HepG2 (cell line): ENCODE results near the gene YY1. TPM values are rescaled to one million over a fixed set of nuclear protein-coding genes. Genes with fewer than 3 reads are reported as not detected.

Source experiments
- GATAD2A ChIP-seq: IDR thresholded peaks from 2 replicates; pipeline ENCODE4 v1.6.1; 2016
- HHEX ChIP-seq: IDR thresholded peaks from 2 replicates; pipeline ENCODE4 v1.6.1; 2016; ENCODE audit warnings: control low read depth
- HMG20B ChIP-seq: conservative IDR thresholded peaks from 2 replicates; pipeline ENCODE4 v1.6.1; 2016; ENCODE audit warnings: missing genetic modification reagents, missing compliant biosample characterization
- MAFK ChIP-seq, 2 experiments: IDR thresholded peaks in 1 of 2; conservative IDR thresholded peaks in 1 of 2; 2 replicates each; pipeline ENCODE4 v1.6.1; 2011; ENCODE audit warnings: improper control_type of control experiment in 2 of 2, low read length in 2 of 2
- MED8 ChIP-seq: sonication (generic); formaldehyde crosslinking; IDR thresholded peaks from 2 replicates; pipeline ENCODE4 v1.8.1; 2023; ENCODE audit warnings: mild to moderate bottlenecking, missing genetic modification reagents; ENCODE audit not compliant: insufficient replicate concordance
- NRL ChIP-seq: sonication (generic); formaldehyde crosslinking; IDR thresholded peaks from 2 replicates; pipeline ENCODE4 v1.5.0; 2020; ENCODE audit warnings: missing genetic modification reagents, mild to moderate bottlenecking, moderate library complexity, borderline replicate concordance
- POLR2G ChIP-seq: fragments of 200-400 bp; formaldehyde crosslinking; IDR thresholded peaks from 2 replicates; pipeline ENCODE4 v1.6.1; 2018; ENCODE audit warnings: mild to moderate bottlenecking, low read depth, low read length, moderate library complexity
- SPEN ChIP-seq: sonication (generic); formaldehyde crosslinking; IDR thresholded peaks from 2 replicates; pipeline ENCODE4 v1.5.1; 2020; ENCODE audit warnings: low read depth, mild to moderate bottlenecking, missing genetic modification reagents
- TBP ChIP-seq: sonication (generic); formaldehyde crosslinking; IDR thresholded peaks from 2 replicates; pipeline ENCODE4 v1.5.0; 2020; ENCODE audit warnings: missing genetic modification reagents
- YY1 ChIP-seq: IDR thresholded peaks from 2 replicates; pipeline ENCODE4 v1.6.1; 2011; ENCODE audit warnings: low read length, low read depth, moderate library complexity, mild to moderate bottlenecking; ENCODE audit not compliant: insufficient read depth, insufficient replicate concordance
- ZFP62 ChIP-seq: sonication (generic); formaldehyde crosslinking; IDR thresholded peaks from 2 replicates; pipeline ENCODE4 v1.4.0; 2020; ENCODE audit warnings: missing genetic modification reagents
- ZNF350 ChIP-seq: sonication (generic); formaldehyde crosslinking; IDR thresholded peaks from 2 replicates; pipeline ENCODE4 v1.4.0; 2020; ENCODE audit warnings: mild to moderate bottlenecking, low read depth, missing genetic modification reagents, borderline replicate concordance
- ZNF543 ChIP-seq: sonication (generic); formaldehyde crosslinking; IDR thresholded peaks from 2 replicates; pipeline ENCODE4 v1.4.0; 2020; ENCODE audit warnings: mild to moderate bottlenecking, missing genetic modification reagents
- ZNF816 ChIP-seq: sonication (generic); formaldehyde crosslinking; IDR thresholded peaks from 2 replicates; pipeline ENCODE4 v1.8.0; 2022; ENCODE audit warnings: missing genetic modification reagents, mild to moderate bottlenecking, borderline replicate concordance
- polyA plus RNA-seq, 8 experiments: library from polyadenylated mRNA; depleted of rRNA in 3 of 8; stranded (reverse) in 7 of 8; unstranded in 1 of 8; fragments of >200 nt; fragmentation: Illumina TruSeq in 4 of 8; extraction: Trizol in 4 of 8; gene quantifications; 2 replicates each; pipeline versions ENCODE4 v1.2.1 to v1.2.3, GENCODE V29; 2011 to 2016; ENCODE audit warnings: low read depth in 4 of 8, missing spikeins in 1 of 8, mixed read lengths in 1 of 8; ENCODE audit not compliant: insufficient read depth in 1 of 8
- total RNA-seq, 5 experiments: library from RNA; depleted of rRNA; stranded (reverse); fragments of >200 nt; fragmentation: Illumina TruSeq; extraction: Trizol; gene quantifications; 2 replicates each; pipeline ENCODE4 v1.2.3, GENCODE V29; 2016; ENCODE audit warnings: low read depth in 1 of 5
- TF ChIP-seq, protein P1 (sequence below): sonication (generic); formaldehyde crosslinking; IDR thresholded peaks from 2 replicates; pipeline ENCODE4 v1.9.0; 2021; ENCODE audit warnings: mild to moderate bottlenecking, missing genetic modification reagents
- TF ChIP-seq, protein P2 (sequence below): sonication (generic); formaldehyde crosslinking; conservative IDR thresholded peaks from 2 replicates; pipeline ENCODE4 v1.8.0; 2022; ENCODE audit warnings: low read depth, missing genetic modification reagents
- TF ChIP-seq, protein P3 (sequence below): sonication (generic); formaldehyde crosslinking; IDR thresholded peaks from 2 replicates; pipeline ENCODE4 v1.9.0; 2021; ENCODE audit warnings: missing genetic modification reagents, borderline replicate concordance
- TF ChIP-seq, protein P4 (sequence below): sonication (generic); formaldehyde crosslinking; IDR thresholded peaks from 2 replicates; pipeline ENCODE4 v1.4.0; 2020; ENCODE audit warnings: low read depth, mild to moderate bottlenecking, missing genetic modification reagents

The YY1 gene
- total and polyA plus RNA-seq, 2 of the 13 experiments (the other 11 are each of a cell fraction or from before 2014, with no cell fraction given): 29.4 to 68.1 TPM

DNA sequence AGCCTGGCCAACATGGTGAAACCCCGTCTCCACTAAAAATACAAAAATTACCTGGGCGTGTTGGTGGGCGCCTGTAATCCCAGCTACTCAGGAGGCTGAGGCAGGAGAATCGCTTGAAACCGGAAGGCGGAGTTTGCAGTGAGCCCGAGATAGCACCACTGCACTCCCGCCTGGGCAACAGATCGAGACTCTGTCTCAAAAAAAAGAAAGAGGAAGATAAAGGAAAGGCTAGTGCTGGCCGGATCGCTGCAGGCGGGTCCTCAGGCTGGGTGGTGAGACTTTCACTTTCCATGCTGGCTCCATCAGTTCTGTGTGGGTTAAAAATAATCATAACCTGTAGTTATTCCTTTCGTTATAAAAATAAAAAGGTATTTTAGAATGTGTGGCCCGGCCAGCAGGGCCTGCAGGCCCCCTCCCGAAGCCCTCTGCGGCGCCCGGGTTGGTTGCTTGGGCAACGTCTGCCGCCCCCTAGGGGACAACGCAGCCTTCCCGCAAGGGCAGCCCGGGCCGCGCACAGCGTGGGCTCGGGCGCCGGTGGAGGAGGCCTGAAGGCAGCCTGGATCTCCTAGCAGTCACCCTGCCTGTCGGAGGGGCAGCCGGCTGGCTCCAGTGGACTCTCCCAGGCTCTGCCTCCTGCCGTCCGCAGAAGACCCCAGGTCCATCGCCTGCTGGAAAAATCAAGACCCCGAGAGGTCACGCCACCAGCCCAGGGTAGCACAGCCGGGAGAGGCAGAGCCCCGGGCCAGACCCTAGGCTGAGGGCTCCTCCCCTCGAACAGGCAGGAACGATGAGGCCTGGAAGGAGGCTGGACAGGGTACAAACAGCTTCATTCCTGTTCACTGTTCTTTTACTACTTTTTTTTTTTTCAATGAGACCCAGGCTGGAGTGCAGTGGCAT lies 79.2 kb downstream of the YY1 start (continued):
- TF ChIP-seq, protein P1, sequence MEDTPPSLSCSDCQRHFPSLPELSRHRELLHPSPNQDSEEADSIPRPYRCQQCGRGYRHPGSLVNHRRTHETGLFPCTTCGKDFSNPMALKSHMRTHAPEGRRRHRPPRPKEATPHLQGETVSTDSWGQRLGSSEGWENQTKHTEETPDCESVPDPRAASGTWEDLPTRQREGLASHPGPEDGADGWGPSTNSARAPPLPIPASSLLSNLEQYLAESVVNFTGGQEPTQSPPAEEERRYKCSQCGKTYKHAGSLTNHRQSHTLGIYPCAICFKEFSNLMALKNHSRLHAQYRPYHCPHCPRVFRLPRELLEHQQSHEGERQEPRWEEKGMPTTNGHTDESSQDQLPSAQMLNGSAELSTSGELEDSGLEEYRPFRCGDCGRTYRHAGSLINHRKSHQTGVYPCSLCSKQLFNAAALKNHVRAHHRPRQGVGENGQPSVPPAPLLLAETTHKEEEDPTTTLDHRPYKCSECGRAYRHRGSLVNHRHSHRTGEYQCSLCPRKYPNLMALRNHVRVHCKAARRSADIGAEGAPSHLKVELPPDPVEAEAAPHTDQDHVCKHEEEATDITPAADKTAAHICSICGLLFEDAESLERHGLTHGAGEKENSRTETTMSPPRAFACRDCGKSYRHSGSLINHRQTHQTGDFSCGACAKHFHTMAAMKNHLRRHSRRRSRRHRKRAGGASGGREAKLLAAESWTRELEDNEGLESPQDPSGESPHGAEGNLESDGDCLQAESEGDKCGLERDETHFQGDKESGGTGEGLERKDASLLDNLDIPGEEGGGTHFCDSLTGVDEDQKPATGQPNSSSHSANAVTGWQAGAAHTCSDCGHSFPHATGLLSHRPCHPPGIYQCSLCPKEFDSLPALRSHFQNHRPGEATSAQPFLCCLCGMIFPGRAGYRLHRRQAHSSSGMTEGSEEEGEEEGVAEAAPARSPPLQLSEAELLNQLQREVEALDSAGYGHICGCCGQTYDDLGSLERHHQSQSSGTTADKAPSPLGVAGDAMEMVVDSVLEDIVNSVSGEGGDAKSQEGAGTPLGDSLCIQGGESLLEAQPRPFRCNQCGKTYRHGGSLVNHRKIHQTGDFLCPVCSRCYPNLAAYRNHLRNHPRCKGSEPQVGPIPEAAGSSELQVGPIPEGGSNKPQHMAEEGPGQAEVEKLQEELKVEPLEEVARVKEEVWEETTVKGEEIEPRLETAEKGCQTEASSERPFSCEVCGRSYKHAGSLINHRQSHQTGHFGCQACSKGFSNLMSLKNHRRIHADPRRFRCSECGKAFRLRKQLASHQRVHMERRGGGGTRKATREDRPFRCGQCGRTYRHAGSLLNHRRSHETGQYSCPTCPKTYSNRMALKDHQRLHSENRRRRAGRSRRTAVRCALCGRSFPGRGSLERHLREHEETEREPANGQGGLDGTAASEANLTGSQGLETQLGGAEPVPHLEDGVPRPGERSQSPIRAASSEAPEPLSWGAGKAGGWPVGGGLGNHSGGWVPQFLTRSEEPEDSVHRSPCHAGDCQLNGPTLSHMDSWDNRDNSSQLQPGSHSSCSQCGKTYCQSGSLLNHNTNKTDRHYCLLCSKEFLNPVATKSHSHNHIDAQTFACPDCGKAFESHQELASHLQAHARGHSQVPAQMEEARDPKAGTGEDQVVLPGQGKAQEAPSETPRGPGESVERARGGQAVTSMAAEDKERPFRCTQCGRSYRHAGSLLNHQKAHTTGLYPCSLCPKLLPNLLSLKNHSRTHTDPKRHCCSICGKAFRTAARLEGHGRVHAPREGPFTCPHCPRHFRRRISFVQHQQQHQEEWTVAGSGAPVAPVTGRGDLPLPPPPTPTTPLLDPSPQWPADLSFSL (CRISPR knock-in tag): no peak
- TF ChIP-seq POLR2G (0 out of 2 replicates have a peak, but pooled peaks have one; percentile 24), MED8 (CRISPR knock-in tag) (no peak), ZNF816 (CRISPR knock-in tag) (no peak), TBP (no peak), ZNF350 (CRISPR knock-in tag) (no peak), GATAD2A (CRISPR knock-in tag) (peak; percentile 48; the same call in 1 of the 2 replicates), YY1 (no peak), HHEX (CRISPR knock-in tag) (no peak), MAFK (conservative IDR thresholded peaks at IDR 0.05 in 1 of 2, IDR thresholded peaks at IDR 0.05 in 1 of 2; ENCODE audit: low read length in 2 of 2) (no peak), NRL (CRISPR knock-in tag) (no peak), ZFP62 (CRISPR knock-in tag) (no peak), ZNF543 (no peak), SPEN (CRISPR knock-in tag) (peak; percentile 37; the same call in 1 of the 2 replicates), HMG20B (CRISPR knock-in tag) (no peak)
- TF ChIP-seq, protein P2, sequence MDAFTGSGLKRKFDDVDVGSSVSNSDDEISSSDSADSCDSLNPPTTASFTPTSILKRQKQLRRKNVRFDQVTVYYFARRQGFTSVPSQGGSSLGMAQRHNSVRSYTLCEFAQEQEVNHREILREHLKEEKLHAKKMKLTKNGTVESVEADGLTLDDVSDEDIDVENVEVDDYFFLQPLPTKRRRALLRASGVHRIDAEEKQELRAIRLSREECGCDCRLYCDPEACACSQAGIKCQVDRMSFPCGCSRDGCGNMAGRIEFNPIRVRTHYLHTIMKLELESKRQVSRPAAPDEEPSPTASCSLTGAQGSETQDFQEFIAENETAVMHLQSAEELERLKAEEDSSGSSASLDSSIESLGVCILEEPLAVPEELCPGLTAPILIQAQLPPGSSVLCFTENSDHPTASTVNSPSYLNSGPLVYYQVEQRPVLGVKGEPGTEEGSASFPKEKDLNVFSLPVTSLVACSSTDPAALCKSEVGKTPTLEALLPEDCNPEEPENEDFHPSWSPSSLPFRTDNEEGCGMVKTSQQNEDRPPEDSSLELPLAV (CRISPR knock-in tag): no peak
- TF ChIP-seq, protein P3, sequence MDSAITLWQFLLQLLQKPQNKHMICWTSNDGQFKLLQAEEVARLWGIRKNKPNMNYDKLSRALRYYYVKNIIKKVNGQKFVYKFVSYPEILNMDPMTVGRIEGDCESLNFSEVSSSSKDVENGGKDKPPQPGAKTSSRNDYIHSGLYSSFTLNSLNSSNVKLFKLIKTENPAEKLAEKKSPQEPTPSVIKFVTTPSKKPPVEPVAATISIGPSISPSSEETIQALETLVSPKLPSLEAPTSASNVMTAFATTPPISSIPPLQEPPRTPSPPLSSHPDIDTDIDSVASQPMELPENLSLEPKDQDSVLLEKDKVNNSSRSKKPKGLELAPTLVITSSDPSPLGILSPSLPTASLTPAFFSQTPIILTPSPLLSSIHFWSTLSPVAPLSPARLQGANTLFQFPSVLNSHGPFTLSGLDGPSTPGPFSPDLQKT: no peak
- TF ChIP-seq, protein P4, sequence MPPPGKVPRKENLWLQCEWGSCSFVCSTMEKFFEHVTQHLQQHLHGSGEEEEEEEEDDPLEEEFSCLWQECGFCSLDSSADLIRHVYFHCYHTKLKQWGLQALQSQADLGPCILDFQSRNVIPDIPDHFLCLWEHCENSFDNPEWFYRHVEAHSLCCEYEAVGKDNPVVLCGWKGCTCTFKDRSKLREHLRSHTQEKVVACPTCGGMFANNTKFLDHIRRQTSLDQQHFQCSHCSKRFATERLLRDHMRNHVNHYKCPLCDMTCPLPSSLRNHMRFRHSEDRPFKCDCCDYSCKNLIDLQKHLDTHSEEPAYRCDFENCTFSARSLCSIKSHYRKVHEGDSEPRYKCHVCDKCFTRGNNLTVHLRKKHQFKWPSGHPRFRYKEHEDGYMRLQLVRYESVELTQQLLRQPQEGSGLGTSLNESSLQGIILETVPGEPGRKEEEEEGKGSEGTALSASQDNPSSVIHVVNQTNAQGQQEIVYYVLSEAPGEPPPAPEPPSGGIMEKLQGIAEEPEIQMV (CRISPR knock-in tag): no peak
